Right lobe of liver (tissue), 6 donors: ENCODE measurements around the gene EIF3B. TPM values are rescaled to one million over a fixed set of nuclear protein-coding genes. Genes with fewer than 3 reads are reported as not detected.
"Not testable (repeated sequence)": the region's sequence is repeated elsewhere in the genome, so short reads cannot be mapped to it uniquely, and the experiment has no call there.

ENCODE experiments used
- ATAC-seq, 4 donors: fragments of 200-7000 bp; cut with Tn5 transposase; one replicate each; pipeline ENCODE4 v1.9.1; 2020; ENCODE audit warnings: mild to moderate bottlenecking in 4 of 4, moderate library complexity in 4 of 4
- DNase-seq, 3 donors: peaks; one replicate each; pipeline ENCODE4 v3.0.0-alpha.2; 2020
- H3K27ac ChIP-seq, 3 donors: fragments of 200-600 bp; one replicate each; pipeline ENCODE4 v1.8.0; 2022
- H3K27me3 ChIP-seq, 2 donors: fragments of 200-600 bp; one replicate each; pipeline ENCODE4 v1.8.0; 2022
- H3K36me3 ChIP-seq, 4 donors: fragments of 200-600 bp; sonication (generic) in 1 of 4; one replicate each; pipeline versions ENCODE4 v1.5.1 to v1.8.0; 2017 to 2022; ENCODE audit warnings: control low read depth in 1 of 4
- H3K4me1 ChIP-seq, 4 donors: fragments of 200-600 bp; sonication (generic) in 1 of 4; one replicate each; pipeline versions ENCODE4 v1.5.1 to v1.8.0; 2017 to 2022; ENCODE audit warnings: control low read depth in 1 of 4
- H3K4me3 ChIP-seq, 3 donors: fragments of 200-600 bp; one replicate each; pipeline ENCODE4 v1.8.0; 2022
- H3K9me3 ChIP-seq, 4 donors: fragments of 200-600 bp; sonication (generic) in 1 of 4; one replicate each; pipeline versions ENCODE4 v1.5.1 to v1.8.0; 2017 to 2022; ENCODE audit warnings: control low read depth in 1 of 4
- CTCF ChIP-seq, 4 donors: fragments of 200-600 bp in 3 of 4; fragments of 450-650 bp in 1 of 4; IDR thresholded peaks; one replicate each; pipeline versions ENCODE4 v1.5.1 to v1.8.0; 2016 to 2022; ENCODE audit warnings: antibody characterized with exemption in 4 of 4, mild to moderate bottlenecking in 2 of 4
- POLR2A ChIP-seq: fragments of 450-650 bp; IDR thresholded peaks from one replicate; pipeline ENCODE4 v1.6.1; 2017; ENCODE audit warnings: antibody characterized with exemption, mild to moderate bottlenecking
- WGBS: methylation state at CpG from one replicate; pipeline ENCODE4 v1.1.6; 2018; ENCODE audit warnings: low coverage, low lambda C conversion rate; ENCODE audit not compliant: insufficient coverage; ENCODE audit errors: missing lambda C conversion rate; 5-methylcytosine and 5-hydroxymethylcytosine counted together
- intact Hi-C, 2 donors: fragments of 100-400 bp; cut with DNase I; formaldehyde crosslinking; loops; one replicate each; pipeline versions ENCODE4 v1.11.2 to v1.14.1; 2022
- total RNA-seq, 6 experiments: library from RNA; depleted of rRNA in 2 of 6; stranded (reverse); fragments of >200 nt in 2 of 6; fragmentation: NEBNext Ultra II Directional in 3 of 6; extraction: Animal tissue kit (Norgen Biotek cat#: 25700) in 3 of 6; gene quantifications; one replicate each; pipeline versions ENCODE4 v1.1.0 to v1.2.4, GENCODE V29; 2016 to 2023
- donor health status: DM: no; HTN: yes; CAD: no.
- donor health status: DM: no; HTN: no; CAD: no.
- donor health status: DM: no; HTN: no; CAD: no.
- donor health status: DM: no; HTN: yes; CAD: no.
- donor health status: DM: no; HTN: yes; CAD: no.

EIF3B gene
- total RNA-seq, 6 experiments from 2014 or later, result 61.6 to 93.3 (median 68.3) TPM

GRCh38 chr7:2325162-2325561 lies 29.5 kb upstream of the EIF3B start:
- ATAC-seq (peak in 3 of 4 donors; percentile 26 to 51 (median 38)), DNase-seq (no peak)
- H3K9me3 ChIP-seq, result no peaks in the 10 kb centered on the region
- TF ChIP-seq CTCF (IDR thresholded peaks at IDR 0.05) (no peak), POLR2A (no peak)
- H3K27me3 ChIP-seq, result no peaks in the 10 kb centered on the region
- no peak overlapping the region for H3K4me3 ChIP-seq
- H3K4me1 ChIP-seq, result no peaks in the 10 kb centered on the region
- 37% methylated on average over 4 of the region's 4 CpGs for WGBS
- H3K27ac ChIP-seq, result no peak overlapping the region
- intact Hi-C loops, result no loop called here
- H3K36me3 ChIP-seq, result no peaks in the 10 kb centered on the region

GRCh38 chr7:2326951-2327350 lies 27.7 kb upstream of the EIF3B start:
- no peak overlapping the region for H3K27ac ChIP-seq
- peak; percentile 26 to 70 (median 46) for ATAC-seq
- H3K27me3 ChIP-seq, result no peaks in the 10 kb centered on the region
- no peaks in the 10 kb centered on the region for H3K36me3 ChIP-seq
- 81% methylated on average over 7 of the region's 7 CpGs for WGBS
- no peaks in the 10 kb centered on the region for H3K4me1 ChIP-seq
- intact Hi-C loops, result no loop called here
- H3K9me3 ChIP-seq, result no peaks in the 10 kb centered on the region
- DNase-seq, result no peak
- TF ChIP-seq CTCF (IDR thresholded peaks at IDR 0.05) (no peak), POLR2A (no peak)
- H3K4me3 ChIP-seq, result no peak overlapping the region

- no peaks in the 10 kb centered on the region for H3K36me3 ChIP-seq
- no CpG with 5 or more reads among the region's 2 CpGs for WGBS
- DNase-seq, result no peak
- no peaks in the 10 kb centered on the region for H3K27me3 ChIP-seq
- H3K4me1 ChIP-seq, result no peaks in the 10 kb centered on the region
- H3K9me3 ChIP-seq, result no peaks in the 10 kb centered on the region
- H3K27ac ChIP-seq, result no peak overlapping the region
- intact Hi-C loops, result no loop called here
- ATAC-seq, result no peak
- H3K4me3 ChIP-seq, result no peak overlapping the region
- no peak for TF ChIP-seq POLR2A
- no peak for TF ChIP-seq CTCF (IDR thresholded peaks at IDR 0.05)
Observed at GRCh38 chr7:2330493-2330892, 24.1 kb upstream of the EIF3B start.

- intact Hi-C loops, result no loop called here
- peak in 1 of 4 donors; percentile 38 for ATAC-seq
Observed at GRCh38 chr7:2331707-2332106, 22.9 kb upstream of the EIF3B start.

GRCh38 chr7:2332606-2333231 lies 21.9 kb upstream of the EIF3B start:
- whole genome bisulfite sequencing, result 78% methylated on average over 4 of the region's 4 CpGs
- H3K9me3 ChIP-seq, H3K36me3 ChIP-seq, DNase-seq, H3K4me1 ChIP-seq, H3K4me3 ChIP-seq, H3K27ac ChIP-seq, intact Hi-C loops, H3K27me3 ChIP-seq, ATAC-seq: not testable (repeated sequence)

More at GRCh38 chr7:2331707-2332106, 22.9 kb upstream of the EIF3B start:
- H3K4me3 ChIP-seq, result no peak overlapping the region
- no peaks in the 10 kb centered on the region for H3K4me1 ChIP-seq
- TF ChIP-seq CTCF (IDR thresholded peaks at IDR 0.05) (no peak), POLR2A (no peak)
- no peak for DNase-seq
- no peaks in the 10 kb centered on the region for H3K9me3 ChIP-seq
- H3K27ac ChIP-seq, result no peak overlapping the region
- 63% methylated on average over 6 of the region's 6 CpGs for WGBS
- no peaks in the 10 kb centered on the region for H3K27me3 ChIP-seq
- no peaks in the 10 kb centered on the region for H3K36me3 ChIP-seq
